HFFc6 (cell line): ENCODE results near the gene FHIT. TPM values are rescaled to one million over a fixed set of nuclear protein-coding genes. Genes with fewer than 3 reads are reported as not detected.

ENCODE experiments used
- DNase-seq: peaks from one replicate; pipeline ENCODE4 v3.0.0-alpha.2; 2018
- H3K27ac Mint-ChIP-seq: 2 replicates; pipeline ENCODE4 v1.8.0; 2020; ENCODE audit warnings: mild to moderate bottlenecking, mixed read lengths
- H3K27me3 Mint-ChIP-seq: 2 replicates; pipeline ENCODE4 v1.8.0; 2021; ENCODE audit warnings: mild to moderate bottlenecking, moderate library complexity, mixed read lengths; ENCODE audit not compliant: insufficient read depth
- H3K36me3 Mint-ChIP-seq: 2 replicates; pipeline ENCODE4 v1.8.0; 2021; ENCODE audit warnings: low read depth, mixed read lengths
- H3K4me1 Mint-ChIP-seq: 2 replicates; pipeline ENCODE4 v1.8.0; 2020; ENCODE audit warnings: low read depth, mixed read lengths
- H3K4me3 Mint-ChIP-seq: 2 replicates; pipeline ENCODE4 v1.8.0; 2020; ENCODE audit warnings: mild to moderate bottlenecking, moderate library complexity, mixed read lengths
- H3K9me3 Mint-ChIP-seq: 2 replicates; pipeline ENCODE4 v1.8.0; 2020; ENCODE audit warnings: mild to moderate bottlenecking, mixed read lengths
- CTCF ChIP-seq: fragments of 200-600 bp; sonication (generic); IDR thresholded peaks from 2 replicates; pipeline ENCODE4 v1.5.0; 2021; ENCODE audit warnings: antibody characterized with exemption, mild to moderate bottlenecking
- total RNA-seq, 6 experiments: library from RNA; stranded (reverse); fragmentation: NEBNext Ultra II Directional; extraction: Animal tissue kit (Norgen Biotek cat#: 25700); gene quantifications; 2 replicates in 1 of 6; 3 replicates in 5 of 6; pipeline ENCODE4 v1.2.3, GENCODE V29; 2021

The FHIT gene
- total RNA-seq, 6 experiments from 2014 or later: 0.33 to 0.38 TPM; not detected in 4

GRCh38 chr3:60351481-60351880, 899.8 kb downstream of the FHIT start:
- H3K9me3 Mint-ChIP-seq: peaks cover 12% of the 10 kb centered on the region; the same call in 1 of the 2 replicates
- DNase-seq: no peak
- H3K36me3 Mint-ChIP-seq: no peaks in the 10 kb centered on the region
- H3K4me1 Mint-ChIP-seq: no peaks in the 10 kb centered on the region
- TF ChIP-seq CTCF: no peak
- no peak overlapping the region for H3K4me3 Mint-ChIP-seq
- no peak overlapping the region for H3K27ac Mint-ChIP-seq
- no peaks in the 10 kb centered on the region for H3K27me3 Mint-ChIP-seq

GRCh38 chr3:60344340-60344739, 906.9 kb downstream of the FHIT start:
- H3K27me3 Mint-ChIP-seq: peaks cover 2% of the 10 kb centered on the region; the same call in 1 of the 2 replicates
- DNase-seq: no peak
- H3K9me3 Mint-ChIP-seq: peaks cover 18% of the 10 kb centered on the region
- H3K4me1 Mint-ChIP-seq: no peaks in the 10 kb centered on the region
- no peak overlapping the region for H3K27ac Mint-ChIP-seq
- no peak overlapping the region for H3K4me3 Mint-ChIP-seq
- no peak for TF ChIP-seq CTCF
- no peaks in the 10 kb centered on the region for H3K36me3 Mint-ChIP-seq

GRCh38 chr3:60343831-60344230, 907.4 kb downstream of the FHIT start:
- no peak for DNase-seq
- TF ChIP-seq CTCF: no peak
- Mint-ChIP-seq H3K4me1 (no peaks in the 10 kb centered on the region), H3K4me3 (no peak overlapping the region), H3K27me3 (peaks cover 2% of the 10 kb centered on the region; the same call in 1 of the 2 replicates), H3K27ac (no peak overlapping the region), H3K36me3 (no peaks in the 10 kb centered on the region), H3K9me3 (peaks cover 22% of the 10 kb centered on the region)

GRCh38 chr3:60339304-60339703, 911.9 kb downstream of the FHIT start:
- TF ChIP-seq CTCF: no peak
- Mint-ChIP-seq H3K4me1 (no peaks in the 10 kb centered on the region), H3K9me3 (peaks cover 20% of the 10 kb centered on the region), H3K4me3 (no peak overlapping the region), H3K27ac (no peak overlapping the region), H3K27me3 (peaks cover 2% of the 10 kb centered on the region; the same call in 1 of the 2 replicates), H3K36me3 (no peaks in the 10 kb centered on the region)
- no peak for DNase-seq

GRCh38 chr3:60337421-60337820, 913.8 kb downstream of the FHIT start:
- DNase-seq: no peak

More at GRCh38 chr3:60337421-60337820, 913.8 kb downstream of the FHIT start:
- Mint-ChIP-seq H3K4me1 (no peaks in the 10 kb centered on the region), H3K27ac (no peak overlapping the region), H3K27me3 (peaks cover 2% of the 10 kb centered on the region; the same call in 1 of the 2 replicates), H3K9me3 (peaks cover 20% of the 10 kb centered on the region), H3K4me3 (no peak overlapping the region), H3K36me3 (no peaks in the 10 kb centered on the region)
- no peak for TF ChIP-seq CTCF
